H9 (cell line): Measurements from ENCODE around the gene STRIP1. TPM values are rescaled to one million over a fixed set of nuclear protein-coding genes. Genes with fewer than 3 reads are reported as not detected.

Experiments
- DNase-seq: peaks from one replicate; pipeline ENCODE4 v3.0.0-alpha.2; 2017
- H2AFZ ChIP-seq: one replicate; pipeline ENCODE4 v1.6.1; 2013; ENCODE audit warnings: mild to moderate bottlenecking, low read length, control low read depth, moderate library complexity
- H2AK5ac ChIP-seq: 2 replicates; pipeline ENCODE4 v1.6.1; 2013; ENCODE audit warnings: low read length, control low read depth, mixed read lengths; ENCODE audit not compliant: insufficient read length
- H2BK120ac ChIP-seq: one replicate; pipeline ENCODE4 v1.6.1; 2013; ENCODE audit warnings: low read depth, mild to moderate bottlenecking, low read length, control low read depth, inconsistent platforms; ENCODE audit not compliant: poor library complexity, severe bottlenecking
- H2BK12ac ChIP-seq: 2 replicates; pipeline ENCODE4 v1.6.1; 2013; ENCODE audit warnings: low read length, control low read depth, mixed read lengths, low read depth; ENCODE audit not compliant: insufficient read length
- H2BK15ac ChIP-seq: 2 replicates; pipeline ENCODE4 v1.6.1; 2013; ENCODE audit warnings: low read depth, low read length, control low read depth
- H2BK20ac ChIP-seq: one replicate; pipeline ENCODE4 v1.6.1; 2013; ENCODE audit warnings: low read depth, mild to moderate bottlenecking, low read length, control low read depth, inconsistent platforms; ENCODE audit not compliant: poor library complexity, severe bottlenecking
- H2BK5ac ChIP-seq: 2 replicates; pipeline ENCODE4 v1.6.1; 2013; ENCODE audit warnings: low read length, control low read depth, mixed read lengths; ENCODE audit not compliant: insufficient read length
- H3K14ac ChIP-seq: 2 replicates; pipeline ENCODE4 v1.6.1; 2013; ENCODE audit warnings: low read length, control low read depth; ENCODE audit not compliant: insufficient read depth
- H3K18ac ChIP-seq: 2 replicates; pipeline ENCODE4 v1.6.1; 2013; ENCODE audit warnings: low read depth, mild to moderate bottlenecking, mixed read lengths, low read length, control low read depth; ENCODE audit not compliant: insufficient read length
- H3K23ac ChIP-seq: 2 replicates; pipeline ENCODE4 v1.6.1; 2013; ENCODE audit warnings: low read length, control low read depth, mixed read lengths, low read depth; ENCODE audit not compliant: insufficient read length
- H3K23me2 ChIP-seq: 2 replicates; pipeline ENCODE4 v1.6.1; 2013; ENCODE audit warnings: low read depth, mild to moderate bottlenecking, mixed read lengths, low read length, control low read depth; ENCODE audit not compliant: insufficient read length, poor library complexity, severe bottlenecking
- H3K27ac ChIP-seq: 2 replicates; pipeline ENCODE4 v1.5.1; 2013; ENCODE audit warnings: low read length, control low read depth, mixed read lengths, low read depth; ENCODE audit not compliant: insufficient read length
- H3K27me3 ChIP-seq: 2 replicates; pipeline ENCODE4 v1.6.1; 2013; ENCODE audit warnings: low read length, control low read depth, inconsistent platforms; ENCODE audit not compliant: insufficient read depth
- H3K4ac ChIP-seq: 2 replicates; pipeline ENCODE4 v1.6.1; 2013; ENCODE audit warnings: low read depth, mild to moderate bottlenecking, control low read depth, inconsistent platforms, low read length, moderate library complexity
- H3K4me1 ChIP-seq: 2 replicates; pipeline ENCODE4 v1.6.1; 2013; ENCODE audit warnings: low read length, control low read depth, inconsistent platforms; ENCODE audit not compliant: insufficient read depth
- H3K4me2 ChIP-seq: 2 replicates; pipeline ENCODE4 v1.6.1; 2013; ENCODE audit warnings: low read length, control low read depth, mixed read lengths; ENCODE audit not compliant: insufficient read length, insufficient read depth
- H3K56ac ChIP-seq: 2 replicates; pipeline ENCODE4 v1.6.1; 2013; ENCODE audit warnings: low read depth, mild to moderate bottlenecking, mixed read lengths, low read length, control low read depth; ENCODE audit not compliant: insufficient read length
- H3K79me1 ChIP-seq: 2 replicates; pipeline ENCODE4 v1.6.1; 2013; ENCODE audit warnings: low read depth, mild to moderate bottlenecking, moderate library complexity, low read length, control low read depth, inconsistent platforms; ENCODE audit not compliant: insufficient read depth, poor library complexity, severe bottlenecking
- H3K79me2 ChIP-seq: 2 replicates; pipeline ENCODE4 v1.6.1; 2013; ENCODE audit warnings: low read length, control low read depth, inconsistent platforms; ENCODE audit not compliant: insufficient read depth
- H3K9ac ChIP-seq: 2 replicates; pipeline ENCODE4 v1.6.1; 2013; ENCODE audit warnings: low read length, control low read depth, mixed read lengths; ENCODE audit not compliant: insufficient read length; ENCODE audit errors: extremely low read depth
- H3K9me3 ChIP-seq: one replicate; pipeline ENCODE4 v1.6.1; 2013; ENCODE audit warnings: low read depth, low read length, inconsistent platforms; ENCODE audit not compliant: control insufficient read depth
- H3T11ph ChIP-seq: one replicate; pipeline ENCODE4 v1.6.1; 2013; ENCODE audit warnings: mild to moderate bottlenecking, low read length, control low read depth, inconsistent platforms
- H4K20me1 ChIP-seq: one replicate; pipeline ENCODE4 v1.6.1; 2013; ENCODE audit not compliant: control insufficient read depth, insufficient read length, insufficient read depth
- H4K5ac ChIP-seq: 2 replicates; pipeline ENCODE4 v1.6.1; 2013; ENCODE audit warnings: low read depth, mild to moderate bottlenecking, mixed read lengths, low read length, control low read depth; ENCODE audit not compliant: insufficient read length
- H4K8ac ChIP-seq: replicated peaks from 2 replicates; pipeline ENCODE4 v1.6.1; 2013; ENCODE audit warnings: low read length, control low read depth, mixed read lengths, low read depth; ENCODE audit not compliant: insufficient read length
- H4K91ac ChIP-seq: 2 replicates; pipeline ENCODE4 v1.6.1; 2013; ENCODE audit warnings: low read depth, mild to moderate bottlenecking, moderate library complexity, mixed read lengths, low read length, control low read depth; ENCODE audit not compliant: insufficient read length
- H3K27ac Mint-ChIP-seq, 3 experiments: 2 replicates in 2 of 3; 3 replicates in 1 of 3; pipeline ENCODE4 v1.8.0; 2020 to 2021; ENCODE audit warnings: mixed read lengths in 3 of 3, mild to moderate bottlenecking in 1 of 3, moderate library complexity in 1 of 3
- H3K27me3 Mint-ChIP-seq: 2 replicates; pipeline ENCODE4 v1.8.0; 2021; ENCODE audit warnings: low read depth, mild to moderate bottlenecking, moderate library complexity, mixed read lengths
- H3K36me3 Mint-ChIP-seq, 3 experiments: 2 replicates in 2 of 3; 3 replicates in 1 of 3; pipeline ENCODE4 v1.8.0; 2020 to 2021; ENCODE audit warnings: low read depth in 3 of 3, mixed read lengths in 3 of 3; ENCODE audit not compliant: insufficient read depth in 1 of 3
- H3K4me1 Mint-ChIP-seq, 2 experiments: 2 replicates each; pipeline ENCODE4 v1.8.0; 2020; ENCODE audit warnings: mixed read lengths in 2 of 2
- H3K4me3 Mint-ChIP-seq, 2 experiments: 2 replicates in 1 of 2; 3 replicates in 1 of 2; pipeline ENCODE4 v1.8.0; 2020 to 2021; ENCODE audit warnings: mild to moderate bottlenecking in 2 of 2, mixed read lengths in 2 of 2, moderate library complexity in 1 of 2
- H3K9me3 Mint-ChIP-seq, 2 experiments: 2 replicates in 1 of 2; 3 replicates in 1 of 2; pipeline ENCODE4 v1.8.0; 2020; ENCODE audit warnings: mild to moderate bottlenecking in 2 of 2, mixed read lengths in 2 of 2, moderate library complexity in 1 of 2
- WGBS: extraction: QIAGEN DNeasy Blood & Tissue Kit; methylation state at CpG from one replicate; pipeline ENCODE4 v1.1.7; 2013; ENCODE audit warnings: missing lambda C conversion rate, low lambda C conversion rate, mixed read lengths; ENCODE audit not compliant: insufficient read length; ENCODE audit errors: extremely low coverage; 5-methylcytosine and 5-hydroxymethylcytosine counted together
- total RNA-seq: library from RNA; stranded (reverse); gene quantifications from 2 replicates; pipeline ENCODE4 v1.2.1, GENCODE V29; 2021
- TF ChIP-seq, protein P1 (sequence below): fragments of 200-600 bp; sonication (generic); conservative IDR thresholded peaks from 3 replicates; pipeline ENCODE4 v1.8.0; 2021; ENCODE audit warnings: antibody characterized with exemption, mild to moderate bottlenecking

The STRIP1 gene
- total RNA-seq, 1 experiment from 2014 or later = 43.6 TPM

DNA sequence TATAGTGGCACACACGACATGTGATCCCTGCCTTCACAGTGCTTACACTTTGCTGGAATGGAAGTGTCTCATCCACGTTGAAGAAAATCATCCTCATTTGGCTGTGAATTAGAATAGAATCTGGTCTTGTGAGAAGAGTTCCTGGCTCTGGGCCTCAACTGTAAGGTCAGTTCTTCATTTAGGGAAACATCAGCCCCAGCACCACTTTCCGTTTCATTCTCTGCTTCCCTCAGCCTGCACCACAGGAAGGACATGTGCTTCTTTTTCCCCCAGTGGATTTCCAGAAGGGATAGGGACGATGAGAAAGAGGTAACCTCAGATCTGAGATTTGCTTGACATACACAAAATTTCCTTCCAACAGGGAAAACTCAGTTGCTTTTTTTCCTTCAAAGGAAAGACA, 39.7 kb downstream of the STRIP1 start:
- H3K4me1 Mint-ChIP-seq = peaks cover 0 to 10% of the 10 kb centered on the region in 2 experiments; a peak in 2 of 4 replicates
- no peak overlapping the region for H3K14ac ChIP-seq

More for the DNA sequence above, 39.7 kb downstream of the STRIP1 start:
- Histone ChIP-seq H3K79me2 (no peaks in the 10 kb centered on the region), H4K91ac (no peak overlapping the region), H2AK5ac (no peak overlapping the region), H4K20me1 (no peaks in the 10 kb centered on the region), H3K4me2 (no peak overlapping the region), H3K4me1 (no peaks in the 10 kb centered on the region; the same call in 1 of the 2 replicates), H4K5ac (no peak overlapping the region), H2BK5ac (no peak overlapping the region), H3K9ac (no peak overlapping the region), H2AFZ (no peak overlapping the region), H2BK20ac (no peak overlapping the region), H3K27ac (no peak overlapping the region), H3K23me2 (peaks cover 7% of the 10 kb centered on the region), H3K79me1 (no peaks in the 10 kb centered on the region), H3K4ac (no peak overlapping the region), H3T11ph (no peak overlapping the region), H2BK12ac (no peak overlapping the region), H3K9me3 (no peaks in the 10 kb centered on the region), H2BK120ac (no peak overlapping the region), H4K8ac (no peak overlapping the region), H3K23ac (no peak overlapping the region), H2BK15ac (no peak overlapping the region), H3K56ac (no peak overlapping the region), H3K18ac (no peak overlapping the region), H3K27me3 (peaks cover 44% of the 10 kb centered on the region)
- no peak overlapping the region for H3K4me3 Mint-ChIP-seq
- no peaks in the 10 kb centered on the region; a peak in 1 of 5 replicates for H3K9me3 Mint-ChIP-seq
- no CpG with 5 or more reads among the region's 4 CpGs for WGBS
- TF ChIP-seq, protein P1, sequence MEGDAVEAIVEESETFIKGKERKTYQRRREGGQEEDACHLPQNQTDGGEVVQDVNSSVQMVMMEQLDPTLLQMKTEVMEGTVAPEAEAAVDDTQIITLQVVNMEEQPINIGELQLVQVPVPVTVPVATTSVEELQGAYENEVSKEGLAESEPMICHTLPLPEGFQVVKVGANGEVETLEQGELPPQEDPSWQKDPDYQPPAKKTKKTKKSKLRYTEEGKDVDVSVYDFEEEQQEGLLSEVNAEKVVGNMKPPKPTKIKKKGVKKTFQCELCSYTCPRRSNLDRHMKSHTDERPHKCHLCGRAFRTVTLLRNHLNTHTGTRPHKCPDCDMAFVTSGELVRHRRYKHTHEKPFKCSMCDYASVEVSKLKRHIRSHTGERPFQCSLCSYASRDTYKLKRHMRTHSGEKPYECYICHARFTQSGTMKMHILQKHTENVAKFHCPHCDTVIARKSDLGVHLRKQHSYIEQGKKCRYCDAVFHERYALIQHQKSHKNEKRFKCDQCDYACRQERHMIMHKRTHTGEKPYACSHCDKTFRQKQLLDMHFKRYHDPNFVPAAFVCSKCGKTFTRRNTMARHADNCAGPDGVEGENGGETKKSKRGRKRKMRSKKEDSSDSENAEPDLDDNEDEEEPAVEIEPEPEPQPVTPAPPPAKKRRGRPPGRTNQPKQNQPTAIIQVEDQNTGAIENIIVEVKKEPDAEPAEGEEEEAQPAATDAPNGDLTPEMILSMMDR = no peak
- peaks cover 97% of the 10 kb centered on the region for H3K27me3 Mint-ChIP-seq
- no peak for DNase-seq
- no peak overlapping the region for H3K27ac Mint-ChIP-seq
- H3K36me3 Mint-ChIP-seq = no peaks in the 10 kb centered on the region
